Measurements from ENCODE around the gene TRMT10A. TPM values are rescaled to one million over a fixed set of nuclear protein-coding genes. Genes with fewer than 3 reads are reported as not detected.

TRMT10A gene
- total and polyA plus RNA-seq, 2 experiments from 2014 or later, result 4.7 to 5.3 TPM

DNA sequence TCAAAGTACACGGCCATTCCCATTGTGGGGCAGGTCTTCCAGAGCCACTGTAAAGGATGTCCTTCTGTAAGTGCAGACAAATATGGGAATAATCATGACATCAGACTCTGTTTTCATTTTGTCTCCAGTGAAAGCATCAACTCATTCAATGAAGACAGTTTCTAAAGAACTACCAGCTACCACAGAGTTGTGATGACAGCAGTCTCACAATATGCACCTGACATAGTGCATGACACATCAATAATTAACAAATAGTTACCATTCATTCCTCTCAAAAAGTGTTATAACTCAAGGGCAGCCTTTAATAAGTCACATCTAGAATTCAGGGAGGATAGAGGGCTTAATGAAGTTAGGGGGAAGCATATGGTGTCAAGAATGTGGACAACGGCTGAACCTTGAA, 31.0 kb upstream of the TRMT10A start (continued):
- TF ChIP-seq, protein P1, sequence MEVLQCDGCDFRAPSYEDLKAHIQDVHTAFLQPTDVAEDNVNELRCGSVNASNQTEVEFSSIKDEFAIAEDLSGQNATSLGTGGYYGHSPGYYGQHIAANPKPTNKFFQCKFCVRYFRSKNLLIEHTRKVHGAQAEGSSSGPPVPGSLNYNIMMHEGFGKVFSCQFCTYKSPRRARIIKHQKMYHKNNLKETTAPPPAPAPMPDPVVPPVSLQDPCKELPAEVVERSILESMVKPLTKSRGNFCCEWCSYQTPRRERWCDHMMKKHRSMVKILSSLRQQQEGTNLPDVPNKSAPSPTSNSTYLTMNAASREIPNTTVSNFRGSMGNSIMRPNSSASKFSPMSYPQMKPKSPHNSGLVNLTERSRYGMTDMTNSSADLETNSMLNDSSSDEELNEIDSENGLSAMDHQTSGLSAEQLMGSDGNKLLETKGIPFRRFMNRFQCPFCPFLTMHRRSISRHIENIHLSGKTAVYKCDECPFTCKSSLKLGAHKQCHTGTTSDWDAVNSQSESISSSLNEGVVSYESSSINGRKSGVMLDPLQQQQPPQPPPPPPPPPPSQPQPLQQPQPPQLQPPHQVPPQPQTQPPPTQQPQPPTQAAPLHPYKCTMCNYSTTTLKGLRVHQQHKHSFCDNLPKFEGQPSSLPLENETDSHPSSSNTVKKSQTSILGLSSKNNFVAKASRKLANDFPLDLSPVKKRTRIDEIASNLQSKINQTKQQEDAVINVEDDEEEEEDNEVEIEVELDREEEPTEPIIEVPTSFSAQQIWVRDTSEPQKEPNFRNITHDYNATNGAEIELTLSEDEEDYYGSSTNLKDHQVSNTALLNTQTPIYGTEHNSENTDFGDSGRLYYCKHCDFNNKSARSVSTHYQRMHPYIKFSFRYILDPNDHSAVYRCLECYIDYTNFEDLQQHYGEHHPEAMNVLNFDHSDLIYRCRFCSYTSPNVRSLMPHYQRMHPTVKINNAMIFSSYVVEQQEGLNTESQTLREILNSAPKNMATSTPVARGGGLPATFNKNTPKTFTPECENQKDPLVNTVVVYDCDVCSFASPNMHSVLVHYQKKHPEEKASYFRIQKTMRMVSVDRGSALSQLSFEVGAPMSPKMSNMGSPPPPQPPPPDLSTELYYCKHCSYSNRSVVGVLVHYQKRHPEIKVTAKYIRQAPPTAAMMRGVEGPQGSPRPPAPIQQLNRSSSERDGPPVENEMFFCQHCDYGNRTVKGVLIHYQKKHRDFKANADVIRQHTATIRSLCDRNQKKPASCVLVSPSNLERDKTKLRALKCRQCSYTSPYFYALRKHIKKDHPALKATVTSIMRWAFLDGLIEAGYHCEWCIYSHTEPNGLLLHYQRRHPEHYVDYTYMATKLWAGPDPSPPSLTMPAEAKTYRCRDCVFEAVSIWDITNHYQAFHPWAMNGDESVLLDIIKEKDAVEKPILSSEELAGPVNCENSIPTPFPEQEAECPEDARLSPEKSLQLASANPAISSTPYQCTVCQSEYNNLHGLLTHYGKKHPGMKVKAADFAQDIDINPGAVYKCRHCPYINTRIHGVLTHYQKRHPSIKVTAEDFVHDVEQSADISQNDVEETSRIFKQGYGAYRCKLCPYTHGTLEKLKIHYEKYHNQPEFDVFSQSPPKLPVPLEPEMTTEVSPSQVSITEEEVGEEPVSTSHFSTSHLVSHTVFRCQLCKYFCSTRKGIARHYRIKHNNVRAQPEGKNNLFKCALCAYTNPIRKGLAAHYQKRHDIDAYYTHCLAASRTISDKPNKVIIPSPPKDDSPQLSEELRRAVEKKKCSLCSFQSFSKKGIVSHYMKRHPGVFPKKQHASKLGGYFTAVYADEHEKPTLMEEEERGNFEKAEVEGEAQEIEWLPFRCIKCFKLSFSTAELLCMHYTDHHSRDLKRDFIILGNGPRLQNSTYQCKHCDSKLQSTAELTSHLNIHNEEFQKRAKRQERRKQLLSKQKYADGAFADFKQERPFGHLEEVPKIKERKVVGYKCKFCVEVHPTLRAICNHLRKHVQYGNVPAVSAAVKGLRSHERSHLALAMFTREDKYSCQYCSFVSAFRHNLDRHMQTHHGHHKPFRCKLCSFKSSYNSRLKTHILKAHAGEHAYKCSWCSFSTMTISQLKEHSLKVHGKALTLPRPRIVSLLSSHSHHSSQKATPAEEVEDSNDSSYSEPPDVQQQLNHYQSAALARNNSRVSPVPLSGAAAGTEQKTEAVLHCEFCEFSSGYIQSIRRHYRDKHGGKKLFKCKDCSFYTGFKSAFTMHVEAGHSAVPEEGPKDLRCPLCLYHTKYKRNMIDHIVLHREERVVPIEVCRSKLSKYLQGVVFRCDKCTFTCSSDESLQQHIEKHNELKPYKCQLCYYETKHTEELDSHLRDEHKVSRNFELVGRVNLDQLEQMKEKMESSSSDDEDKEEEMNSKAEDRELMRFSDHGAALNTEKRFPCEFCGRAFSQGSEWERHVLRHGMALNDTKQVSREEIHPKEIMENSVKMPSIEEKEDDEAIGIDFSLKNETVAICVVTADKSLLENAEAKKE (CRISPR knock-in tag; IDR thresholded peaks at IDR 0.05), result no peak
- TF ChIP-seq NANOG (IDR thresholded peaks at IDR 0.05; ENCODE audit: borderline replicate concordance), result no peak
- TF ChIP-seq, protein P2, sequence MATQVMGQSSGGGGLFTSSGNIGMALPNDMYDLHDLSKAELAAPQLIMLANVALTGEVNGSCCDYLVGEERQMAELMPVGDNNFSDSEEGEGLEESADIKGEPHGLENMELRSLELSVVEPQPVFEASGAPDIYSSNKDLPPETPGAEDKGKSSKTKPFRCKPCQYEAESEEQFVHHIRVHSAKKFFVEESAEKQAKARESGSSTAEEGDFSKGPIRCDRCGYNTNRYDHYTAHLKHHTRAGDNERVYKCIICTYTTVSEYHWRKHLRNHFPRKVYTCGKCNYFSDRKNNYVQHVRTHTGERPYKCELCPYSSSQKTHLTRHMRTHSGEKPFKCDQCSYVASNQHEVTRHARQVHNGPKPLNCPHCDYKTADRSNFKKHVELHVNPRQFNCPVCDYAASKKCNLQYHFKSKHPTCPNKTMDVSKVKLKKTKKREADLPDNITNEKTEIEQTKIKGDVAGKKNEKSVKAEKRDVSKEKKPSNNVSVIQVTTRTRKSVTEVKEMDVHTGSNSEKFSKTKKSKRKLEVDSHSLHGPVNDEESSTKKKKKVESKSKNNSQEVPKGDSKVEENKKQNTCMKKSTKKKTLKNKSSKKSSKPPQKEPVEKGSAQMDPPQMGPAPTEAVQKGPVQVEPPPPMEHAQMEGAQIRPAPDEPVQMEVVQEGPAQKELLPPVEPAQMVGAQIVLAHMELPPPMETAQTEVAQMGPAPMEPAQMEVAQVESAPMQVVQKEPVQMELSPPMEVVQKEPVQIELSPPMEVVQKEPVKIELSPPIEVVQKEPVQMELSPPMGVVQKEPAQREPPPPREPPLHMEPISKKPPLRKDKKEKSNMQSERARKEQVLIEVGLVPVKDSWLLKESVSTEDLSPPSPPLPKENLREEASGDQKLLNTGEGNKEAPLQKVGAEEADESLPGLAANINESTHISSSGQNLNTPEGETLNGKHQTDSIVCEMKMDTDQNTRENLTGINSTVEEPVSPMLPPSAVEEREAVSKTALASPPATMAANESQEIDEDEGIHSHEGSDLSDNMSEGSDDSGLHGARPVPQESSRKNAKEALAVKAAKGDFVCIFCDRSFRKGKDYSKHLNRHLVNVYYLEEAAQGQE (IDR thresholded peaks at IDR 0.05; ENCODE audit: unreplicated experiment), result no peak
- no peak for TF ChIP-seq STAT1 (IDR thresholded peaks at IDR 0.05; ENCODE audit: unreplicated experiment)
- TF ChIP-seq ZNF114 (CRISPR knock-in tag; IDR thresholded peaks at IDR 0.05), result no peak

Data from GM23338 (cell line).